Endothelial cell of umbilical vein (primary cell): Measurements from ENCODE around the gene PRSS21. TPM values are rescaled to one million over a fixed set of nuclear protein-coding genes. Genes with fewer than 3 reads are reported as not detected.

Experiments
- BruUV-seq: library from RNA; stranded (reverse); fragments of 400-500 nt; replicated peaks from 2 replicates; lab custom pipeline; 2021; lab: Mats Ljungman, UMichigan
- CTCF ChIA-PET: fragments of 300-600, 350-600 bp; sonication (Branson Sonifier 250); formaldehyde crosslinking; loops from one replicate; lab custom pipeline; 2021; ENCODE audit warnings: antibody characterized with exemption, inconsistent platforms; lab: Charles Lee
- POLR2A ChIA-PET: fragments of 300-600, 350-600 bp; sonication (Branson Sonifier 250); formaldehyde crosslinking; loops from one replicate; lab custom pipeline; 2021; ENCODE audit warnings: antibody characterized with exemption, inconsistent platforms; lab: Charles Lee
- DNase-seq: peaks from one replicate; pipeline ENCODE4 v3.0.0-alpha.2; 2011; ENCODE audit warnings: low read depth, low spot score
- FAIRE-seq: peaks from 2 replicates; lab custom pipeline; 2011; peaks lifted over from hg19 to GRCh38; lab: Jason Lieb, UNC
- H2AFZ ChIP-seq: 2 replicates; pipeline ENCODE4 v1.6.0; 2012; ENCODE audit warnings: low read depth, low read length, control low read depth, inconsistent platforms
- H3K27ac ChIP-seq: 2 replicates; pipeline ENCODE4 v1.5.1; 2011; ENCODE audit warnings: low read depth, mild to moderate bottlenecking, control low read depth, low read length, moderate library complexity; ENCODE audit not compliant: insufficient read depth
- H3K27me3 ChIP-seq, 2 experiments: 2 replicates each; pipeline versions ENCODE4 v1.6.0 to v1.6.1; 2011; ENCODE audit warnings: low read length in 2 of 2, mixed read lengths in 1 of 2; ENCODE audit not compliant: control insufficient read depth in 2 of 2, insufficient read depth in 2 of 2
- H3K36me3 ChIP-seq, 2 experiments: 2 replicates in 1 of 2; 3 replicates in 1 of 2; pipeline ENCODE4 v1.5.1; 2011; ENCODE audit warnings: low read length in 2 of 2, mild to moderate bottlenecking in 1 of 2, moderate library complexity in 1 of 2; ENCODE audit not compliant: control insufficient read depth in 2 of 2, insufficient read depth in 2 of 2; ENCODE audit errors: extremely low read depth in 1 of 2
- H3K4me1 ChIP-seq: 3 replicates; pipeline ENCODE4 v1.5.1; 2011; ENCODE audit warnings: mild to moderate bottlenecking, low read length; ENCODE audit not compliant: control insufficient read depth, insufficient read depth; ENCODE audit errors: extremely low read depth
- H3K4me2 ChIP-seq: 2 replicates; pipeline ENCODE4 v1.6.1; 2011; ENCODE audit warnings: low read length, control low read depth, mixed read lengths; ENCODE audit not compliant: insufficient read depth
- H3K4me3 ChIP-seq, 3 experiments: fragments of 200-600 bp in 1 of 3; sonication (generic), shearing (Covaris generic) in 1 of 3; replicated peaks in 1 of 3; 2 replicates each; pipeline ENCODE4 v1.5.1; 2011 to 2016; ENCODE audit warnings: control low read depth in 3 of 3, low read length in 3 of 3, mild to moderate bottlenecking in 2 of 3, inconsistent platforms in 1 of 3, low read depth in 1 of 3, moderate library complexity in 1 of 3; ENCODE audit not compliant: insufficient read depth in 1 of 3
- H3K79me2 ChIP-seq: 2 replicates; pipeline ENCODE4 v1.6.0; 2012; ENCODE audit warnings: low read length, inconsistent platforms; ENCODE audit not compliant: control insufficient read depth, insufficient read depth
- H3K9ac ChIP-seq: replicated peaks from 2 replicates; pipeline ENCODE3; 2011; ENCODE audit warnings: low read length, control low read depth; ENCODE audit not compliant: insufficient read depth; ENCODE audit errors: extremely low read depth
- H3K9me1 ChIP-seq: replicated peaks from 3 replicates; pipeline ENCODE4 v1.6.0; 2011; ENCODE audit warnings: mild to moderate bottlenecking, low read length; ENCODE audit not compliant: control insufficient read depth, insufficient read depth; ENCODE audit errors: extremely low read depth
- H3K9me3 ChIP-seq: replicated peaks from 2 replicates; pipeline ENCODE4 v1.5.1; 2012; ENCODE audit warnings: low read length, inconsistent platforms; ENCODE audit not compliant: control insufficient read depth, insufficient read depth
- H4K20me1 ChIP-seq: replicated peaks from 2 replicates; pipeline ENCODE3; 2011; ENCODE audit warnings: mild to moderate bottlenecking, low read length; ENCODE audit not compliant: control insufficient read depth, insufficient read depth; ENCODE audit errors: extremely low read depth
- CTCF ChIP-seq, 2 donors: IDR thresholded peaks; 1 replicate in 1 of 2; 2 replicates in 1 of 2; pipeline ENCODE4 v1.5.1; 2011; ENCODE audit warnings: low read length in 2 of 2, mild to moderate bottlenecking in 2 of 2, moderate library complexity in 2 of 2, control low read depth in 1 of 2, inconsistent platforms in 1 of 2, low read depth in 1 of 2; ENCODE audit not compliant: insufficient read depth in 1 of 2; ENCODE audit errors: extremely low read depth in 1 of 2
- EZH2 ChIP-seq: IDR thresholded peaks from 2 replicates; pipeline ENCODE4 v1.6.1; 2012; ENCODE audit warnings: borderline replicate concordance, low read depth, mild to moderate bottlenecking, moderate library complexity, low read length, inconsistent platforms; ENCODE audit not compliant: severe bottlenecking
- FOS ChIP-seq: IDR thresholded peaks from 2 replicates; pipeline ENCODE4 v1.6.1; 2011; ENCODE audit warnings: mild to moderate bottlenecking, low read length, moderate library complexity, borderline replicate concordance; ENCODE audit not compliant: insufficient read depth
- GATA2 ChIP-seq: IDR thresholded peaks from 2 replicates; pipeline ENCODE4 v1.7.0; 2011; ENCODE audit warnings: low read depth, mild to moderate bottlenecking, moderate library complexity, mixed read lengths, low read length; ENCODE audit not compliant: insufficient read length, insufficient read depth
- JUN ChIP-seq: IDR thresholded peaks from 2 replicates; pipeline ENCODE4 v1.6.1; 2011; ENCODE audit warnings: borderline replicate concordance, low read depth; ENCODE audit not compliant: insufficient read length, insufficient read depth
- MAX ChIP-seq: IDR thresholded peaks from 2 replicates; pipeline ENCODE4 v1.6.1; 2011; ENCODE audit not compliant: insufficient read depth, insufficient read length
- MYC ChIP-seq: IDR thresholded peaks from one replicate; pipeline ENCODE4 v1.6.1; 2011; ENCODE audit warnings: mild to moderate bottlenecking, low read depth, low read length
- POLR2A ChIP-seq: IDR thresholded peaks from 2 replicates; pipeline ENCODE4 v1.6.1; 2012; ENCODE audit warnings: low read depth, mild to moderate bottlenecking, control low read depth, low read length
- POLR2AphosphoS5 ChIP-seq: IDR thresholded peaks from 2 replicates; pipeline ENCODE4 v1.6.1; 2012; ENCODE audit warnings: low read depth, mild to moderate bottlenecking, control low read depth, low read length, moderate library complexity; ENCODE audit not compliant: insufficient read depth
- dilution Hi-C: fragments of 300-500 bp; cut with MboI; formaldehyde crosslinking; loops from one replicate; pipeline ENCODE4 v1.15.0; 2019; ENCODE audit warnings: low sequenced_read_pairs; ENCODE audit not compliant: extremely low pct_ligation_motif_present
- intact Hi-C: fragments of 100-400 bp; cut with micrococcal nuclease; formaldehyde crosslinking; loops from one replicate; pipeline ENCODE4 v1.10.0; 2022
- polyA plus RNA-seq, 4 experiments: library from polyadenylated mRNA; depleted of rRNA in 3 of 4; stranded (reverse) in 3 of 4; unstranded in 1 of 4; fragments of >200 nt; gene quantifications; 2 replicates each; pipeline versions ENCODE4 v1.2.1 to v1.2.3, GENCODE V29; 2011 to 2012; ENCODE audit warnings: missing spikeins in 1 of 4
- total RNA-seq: library from RNA; stranded (reverse); gene quantifications from 2 replicates; pipeline ENCODE4 v1.2.3, GENCODE V29; 2021

The PRSS21 gene
- total and polyA plus RNA-seq, 2 donors (not counting 3 experiments of a cell fraction or from before 2014, with no cell fraction given), result 0.28 TPM; not detected in 1

- ChIA-PET POLR2A (no interaction called here), CTCF (interaction anchor here (1.1 to 1.2 kb wide), 2 partner anchors 11 to 19 kb away, joined by 5 to 10 read pairs; no protein-coding TSS in a partner anchor)
- Histone ChIP-seq H3K4me3 (no peak overlapping the region), H3K4me2 (no peak overlapping the region), H4K20me1 (no peaks in the 10 kb centered on the region), H3K9me1 (no peaks in the 10 kb centered on the region), H3K4me1 (no peaks in the 10 kb centered on the region), H3K27me3 (peaks cover 2 to 7% of the 10 kb centered on the region in 2 experiments), H3K79me2 (no peaks in the 10 kb centered on the region), H3K36me3 (no peaks in the 10 kb centered on the region), H3K9me3 (peaks cover 2% of the 10 kb centered on the region), H3K27ac (no peak overlapping the region), H3K9ac (no peak overlapping the region), H2AFZ (no peak overlapping the region)
- FAIRE-seq (no peak), DNase-seq (no peak)
- no TSS peak for BruUV-seq
- dilution Hi-C loops, result no loop called here
- intact Hi-C loops, result no loop called here
- no peak for TF ChIP-seq POLR2A
- no peak for TF ChIP-seq MAX
- TF ChIP-seq EZH2, result no peak
- no peak for TF ChIP-seq CTCF (IDR thresholded peaks at IDR 0.05; ENCODE audit: extremely low read depth in 1 of 2, insufficient read depth in 1 of 2, low read depth in 1 of 2, low read length in 2 of 2)
- no peak for TF ChIP-seq MYC
- no peak for TF ChIP-seq POLR2AphosphoS5
- no peak for TF ChIP-seq JUN
- no peak for TF ChIP-seq GATA2
- no peak for TF ChIP-seq FOS
Observed at GRCh38 chr16:2856686-2857450, 39.8 kb downstream of the PRSS21 start.
